Spleen (tissue), 7 donors: ENCODE measurements around the gene SPAG5.

ENCODE experiments used
- CTCF ChIP-seq, 11 experiments: fragments of 200-600 bp in 7 of 11; fragments of 450-650 bp in 4 of 11; sonication (generic) in 4 of 11; IDR thresholded peaks in 8 of 11; conservative IDR thresholded peaks in 3 of 11; 1 replicate in 7 of 11; 2 replicates in 4 of 11; pipeline versions ENCODE4 v1.4.0 to v1.8.0; 2016 to 2021; ENCODE audit warnings: antibody characterized with exemption in 11 of 11, inconsistent platforms in 4 of 11, mild to moderate bottlenecking in 1 of 11
- POLR2A ChIP-seq, 3 donors: fragments of 450-650 bp; IDR thresholded peaks; one replicate each; pipeline ENCODE4 v1.5.1; 2017; ENCODE audit warnings: antibody characterized with exemption in 3 of 3, mild to moderate bottlenecking in 1 of 3
- donor health status: DM: no; HTN: no; CAD: no; lungs with moderate emphysema.
- donor health status: DM: no; HTN: no; CAD: no.
- donor health status: DM: no; HTN: no; CAD: no.

GRCh38 chr17:28573521-28573920 is 25.3 kb downstream of the SPAG5 start:
- no peak for TF ChIP-seq POLR2A (IDR thresholded peaks at IDR 0.05)
- no peak for TF ChIP-seq CTCF (IDR thresholded peaks at IDR 0.05 in 8 of 11, conservative IDR thresholded peaks at IDR 0.05 in 3 of 11)
